H9 (cell line): Measurements from ENCODE around the gene ATG12. TPM values are rescaled to one million over a fixed set of nuclear protein-coding genes. Genes with fewer than 3 reads are reported as not detected.

Source experiments
- DNase-seq: peaks from one replicate; pipeline ENCODE4 v3.0.0-alpha.2; 2017
- H2AFZ ChIP-seq: one replicate; pipeline ENCODE4 v1.6.1; 2013; ENCODE audit warnings: mild to moderate bottlenecking, low read length, control low read depth, moderate library complexity
- H2AK5ac ChIP-seq: 2 replicates; pipeline ENCODE4 v1.6.1; 2013; ENCODE audit warnings: low read length, control low read depth, mixed read lengths; ENCODE audit not compliant: insufficient read length
- H2BK120ac ChIP-seq: one replicate; pipeline ENCODE4 v1.6.1; 2013; ENCODE audit warnings: low read depth, mild to moderate bottlenecking, low read length, control low read depth, inconsistent platforms; ENCODE audit not compliant: poor library complexity, severe bottlenecking
- H2BK12ac ChIP-seq: 2 replicates; pipeline ENCODE4 v1.6.1; 2013; ENCODE audit warnings: low read length, control low read depth, mixed read lengths, low read depth; ENCODE audit not compliant: insufficient read length
- H2BK15ac ChIP-seq: 2 replicates; pipeline ENCODE4 v1.6.1; 2013; ENCODE audit warnings: low read depth, low read length, control low read depth
- H2BK20ac ChIP-seq: one replicate; pipeline ENCODE4 v1.6.1; 2013; ENCODE audit warnings: low read depth, mild to moderate bottlenecking, low read length, control low read depth, inconsistent platforms; ENCODE audit not compliant: poor library complexity, severe bottlenecking
- H2BK5ac ChIP-seq: 2 replicates; pipeline ENCODE4 v1.6.1; 2013; ENCODE audit warnings: low read length, control low read depth, mixed read lengths; ENCODE audit not compliant: insufficient read length
- H3K14ac ChIP-seq: 2 replicates; pipeline ENCODE4 v1.6.1; 2013; ENCODE audit warnings: low read length, control low read depth; ENCODE audit not compliant: insufficient read depth
- H3K18ac ChIP-seq: 2 replicates; pipeline ENCODE4 v1.6.1; 2013; ENCODE audit warnings: low read depth, mild to moderate bottlenecking, mixed read lengths, low read length, control low read depth; ENCODE audit not compliant: insufficient read length
- H3K23ac ChIP-seq: 2 replicates; pipeline ENCODE4 v1.6.1; 2013; ENCODE audit warnings: low read length, control low read depth, mixed read lengths, low read depth; ENCODE audit not compliant: insufficient read length
- H3K23me2 ChIP-seq: 2 replicates; pipeline ENCODE4 v1.6.1; 2013; ENCODE audit warnings: low read depth, mild to moderate bottlenecking, mixed read lengths, low read length, control low read depth; ENCODE audit not compliant: insufficient read length, poor library complexity, severe bottlenecking
- H3K27ac ChIP-seq: 2 replicates; pipeline ENCODE4 v1.5.1; 2013; ENCODE audit warnings: low read length, control low read depth, mixed read lengths, low read depth; ENCODE audit not compliant: insufficient read length
- H3K27me3 ChIP-seq: 2 replicates; pipeline ENCODE4 v1.6.1; 2013; ENCODE audit warnings: low read length, control low read depth, inconsistent platforms; ENCODE audit not compliant: insufficient read depth
- H3K4ac ChIP-seq: 2 replicates; pipeline ENCODE4 v1.6.1; 2013; ENCODE audit warnings: low read depth, mild to moderate bottlenecking, control low read depth, inconsistent platforms, low read length, moderate library complexity
- H3K4me1 ChIP-seq: 2 replicates; pipeline ENCODE4 v1.6.1; 2013; ENCODE audit warnings: low read length, control low read depth, inconsistent platforms; ENCODE audit not compliant: insufficient read depth
- H3K4me2 ChIP-seq: 2 replicates; pipeline ENCODE4 v1.6.1; 2013; ENCODE audit warnings: low read length, control low read depth, mixed read lengths; ENCODE audit not compliant: insufficient read length, insufficient read depth
- H3K56ac ChIP-seq: 2 replicates; pipeline ENCODE4 v1.6.1; 2013; ENCODE audit warnings: low read depth, mild to moderate bottlenecking, mixed read lengths, low read length, control low read depth; ENCODE audit not compliant: insufficient read length
- H3K79me1 ChIP-seq: 2 replicates; pipeline ENCODE4 v1.6.1; 2013; ENCODE audit warnings: low read depth, mild to moderate bottlenecking, moderate library complexity, low read length, control low read depth, inconsistent platforms; ENCODE audit not compliant: insufficient read depth, poor library complexity, severe bottlenecking
- H3K79me2 ChIP-seq: 2 replicates; pipeline ENCODE4 v1.6.1; 2013; ENCODE audit warnings: low read length, control low read depth, inconsistent platforms; ENCODE audit not compliant: insufficient read depth
- H3K9ac ChIP-seq: 2 replicates; pipeline ENCODE4 v1.6.1; 2013; ENCODE audit warnings: low read length, control low read depth, mixed read lengths; ENCODE audit not compliant: insufficient read length; ENCODE audit errors: extremely low read depth
- H3K9me3 ChIP-seq: one replicate; pipeline ENCODE4 v1.6.1; 2013; ENCODE audit warnings: low read depth, low read length, inconsistent platforms; ENCODE audit not compliant: control insufficient read depth
- H3T11ph ChIP-seq: one replicate; pipeline ENCODE4 v1.6.1; 2013; ENCODE audit warnings: mild to moderate bottlenecking, low read length, control low read depth, inconsistent platforms
- H4K20me1 ChIP-seq: one replicate; pipeline ENCODE4 v1.6.1; 2013; ENCODE audit not compliant: control insufficient read depth, insufficient read length, insufficient read depth
- H4K5ac ChIP-seq: 2 replicates; pipeline ENCODE4 v1.6.1; 2013; ENCODE audit warnings: low read depth, mild to moderate bottlenecking, mixed read lengths, low read length, control low read depth; ENCODE audit not compliant: insufficient read length
- H4K8ac ChIP-seq: replicated peaks from 2 replicates; pipeline ENCODE4 v1.6.1; 2013; ENCODE audit warnings: low read length, control low read depth, mixed read lengths, low read depth; ENCODE audit not compliant: insufficient read length
- H4K91ac ChIP-seq: 2 replicates; pipeline ENCODE4 v1.6.1; 2013; ENCODE audit warnings: low read depth, mild to moderate bottlenecking, moderate library complexity, mixed read lengths, low read length, control low read depth; ENCODE audit not compliant: insufficient read length
- H3K27ac Mint-ChIP-seq, 3 experiments: 2 replicates in 2 of 3; 3 replicates in 1 of 3; pipeline ENCODE4 v1.8.0; 2020 to 2021; ENCODE audit warnings: mixed read lengths in 3 of 3, mild to moderate bottlenecking in 1 of 3, moderate library complexity in 1 of 3
- H3K27me3 Mint-ChIP-seq: 2 replicates; pipeline ENCODE4 v1.8.0; 2021; ENCODE audit warnings: low read depth, mild to moderate bottlenecking, moderate library complexity, mixed read lengths
- H3K36me3 Mint-ChIP-seq, 3 experiments: 2 replicates in 2 of 3; 3 replicates in 1 of 3; pipeline ENCODE4 v1.8.0; 2020 to 2021; ENCODE audit warnings: low read depth in 3 of 3, mixed read lengths in 3 of 3; ENCODE audit not compliant: insufficient read depth in 1 of 3
- H3K4me1 Mint-ChIP-seq, 2 experiments: 2 replicates each; pipeline ENCODE4 v1.8.0; 2020; ENCODE audit warnings: mixed read lengths in 2 of 2
- H3K4me3 Mint-ChIP-seq, 2 experiments: 2 replicates in 1 of 2; 3 replicates in 1 of 2; pipeline ENCODE4 v1.8.0; 2020 to 2021; ENCODE audit warnings: mild to moderate bottlenecking in 2 of 2, mixed read lengths in 2 of 2, moderate library complexity in 1 of 2
- H3K9me3 Mint-ChIP-seq, 2 experiments: 2 replicates in 1 of 2; 3 replicates in 1 of 2; pipeline ENCODE4 v1.8.0; 2020; ENCODE audit warnings: mild to moderate bottlenecking in 2 of 2, mixed read lengths in 2 of 2, moderate library complexity in 1 of 2
- CTCF ChIP-seq: fragments of 200-600 bp; sonication (generic); conservative IDR thresholded peaks from 3 replicates; pipeline ENCODE4 v1.8.0; 2021; ENCODE audit warnings: antibody characterized with exemption, mild to moderate bottlenecking
- WGBS: extraction: QIAGEN DNeasy Blood & Tissue Kit; methylation state at CpG from one replicate; pipeline ENCODE4 v1.1.7; 2013; ENCODE audit warnings: missing lambda C conversion rate, low lambda C conversion rate, mixed read lengths; ENCODE audit not compliant: insufficient read length; ENCODE audit errors: extremely low coverage; 5-methylcytosine and 5-hydroxymethylcytosine counted together
- total RNA-seq: library from RNA; stranded (reverse); gene quantifications from 2 replicates; pipeline ENCODE4 v1.2.1, GENCODE V29; 2021

Gene ATG12
- total RNA-seq, 1 experiment from 2014 or later: 52.9 TPM

- WGBS: no CpG with 5 or more reads among the region's 7 CpGs
- Histone ChIP-seq H3K4me1 (no peaks in the 10 kb centered on the region; the same call in 1 of the 2 replicates), H4K8ac (no peak overlapping the region), H3K23me2 (peaks cover 7% of the 10 kb centered on the region), H2AK5ac (no peak overlapping the region), H3K56ac (no peak overlapping the region), H3K27ac (no peak overlapping the region), H3K27me3 (no peaks in the 10 kb centered on the region), H2BK15ac (no peak overlapping the region), H2BK5ac (no peak overlapping the region), H2AFZ (no peak overlapping the region), H3K14ac (no peak overlapping the region), H3K4me2 (no peak overlapping the region), H3K79me2 (peaks cover 7% of the 10 kb centered on the region; the same call in 1 of the 2 replicates), H3K23ac (no peak overlapping the region), H3K9ac (no peak overlapping the region), H2BK12ac (no peak overlapping the region), H3K9me3 (no peaks in the 10 kb centered on the region), H3K79me1 (peaks cover 3% of the 10 kb centered on the region), H2BK20ac (no peak overlapping the region), H3K18ac (no peak overlapping the region), H3K4ac (no peak overlapping the region), H4K20me1 (no peaks in the 10 kb centered on the region), H4K91ac (no peak overlapping the region), H4K5ac (no peak overlapping the region), H3T11ph (no peak overlapping the region), H2BK120ac (no peak overlapping the region)
- no peaks in the 10 kb centered on the region for H3K27me3 Mint-ChIP-seq
- H3K4me1 Mint-ChIP-seq: peaks cover 26 to 28% of the 10 kb centered on the region in 2 experiments
- no peak for TF ChIP-seq CTCF
- no peaks in the 10 kb centered on the region for H3K36me3 Mint-ChIP-seq
- no peak overlapping the region for H3K4me3 Mint-ChIP-seq
- no peak for DNase-seq
- H3K27ac Mint-ChIP-seq: no peak overlapping the region
- H3K9me3 Mint-ChIP-seq: no peaks in the 10 kb centered on the region
Observed at GRCh38 chr5:115847290-115847689, 5.9 kb upstream of the ATG12 start.
